H1 (cell line): ENCODE data around the gene CENPM. TPM values are rescaled to one million over a fixed set of nuclear protein-coding genes. Genes with fewer than 3 reads are reported as not detected.

Source experiments
- HDAC2 ChIP-seq, 2 experiments: fragments of 300-600 bp in 1 of 2; sonication (generic) in 1 of 2; IDR thresholded peaks; 2 replicates each; pipeline ENCODE4 v1.6.1; 2011 to 2012; ENCODE audit warnings: low read depth in 2 of 2, low read length in 2 of 2, mild to moderate bottlenecking in 2 of 2, moderate library complexity in 2 of 2, borderline replicate concordance in 1 of 2, inconsistent platforms in 1 of 2
- NANOG ChIP-seq: IDR thresholded peaks from 2 replicates; pipeline ENCODE4 v1.6.1; 2011; ENCODE audit warnings: low read length, low read depth, mild to moderate bottlenecking, inconsistent platforms; ENCODE audit not compliant: insufficient read depth, poor library complexity, severe bottlenecking
- POLR2A ChIP-seq, 2 experiments: IDR thresholded peaks; 1 replicate in 1 of 2; 2 replicates in 1 of 2; pipeline ENCODE4 v1.6.1; 2011; ENCODE audit warnings: low read depth in 2 of 2, low read length in 2 of 2, mild to moderate bottlenecking in 2 of 2; ENCODE audit errors: control extremely low read depth in 1 of 2
- POLR2AphosphoS5 ChIP-seq: IDR thresholded peaks from 2 replicates; pipeline ENCODE4 v1.6.1; 2011; ENCODE audit warnings: low read depth, low read length
- RFX5 ChIP-seq: IDR thresholded peaks from 2 replicates; pipeline ENCODE4 v1.6.1; 2011; ENCODE audit warnings: low read depth, low read length, improper control_type of control experiment, borderline replicate concordance
- RNF2 ChIP-seq: fragments of 200-900, 300-1000 bp; sonication (generic); IDR thresholded peaks from 2 replicates; pipeline ENCODE4 v1.7.1; 2016; ENCODE audit warnings: borderline replicate concordance, low read depth, mild to moderate bottlenecking, antibody characterized with exemption, low read length; ENCODE audit not compliant: poor library complexity, severe bottlenecking; ENCODE audit errors: missing control alignments
- SP1 ChIP-seq: IDR thresholded peaks from 2 replicates; pipeline ENCODE4 v1.6.1; 2011; ENCODE audit warnings: low read depth, low read length
- TBP ChIP-seq: IDR thresholded peaks from 2 replicates; pipeline ENCODE4 v1.6.1; 2011; ENCODE audit warnings: low read depth, low read length, improper control_type of control experiment
- polyA plus RNA-seq, 7 experiments: library from polyadenylated mRNA; depleted of rRNA in 3 of 7; stranded (reverse) in 5 of 7; unstranded in 2 of 7; fragments of >200 nt in 5 of 7; fragments of 200-250 nt in 2 of 7; gene quantifications; 1 replicate in 5 of 7; 2 replicates in 1 of 7; 4 replicates in 1 of 7; pipeline versions ENCODE4 v1.2.1 to v1.2.3, GENCODE V29; 2011 to 2013; ENCODE audit warnings: missing spikeins in 2 of 7, mixed read lengths in 2 of 7
- total RNA-seq: library from RNA; stranded (reverse); fragmentation: NEBNext Ultra II Directional; extraction: Animal tissue kit (Norgen Biotek cat#: 25700); gene quantifications from 2 replicates; pipeline ENCODE4 v1.2.1, GENCODE V29; 2021
- TF ChIP-seq, protein P1 (sequence below): fragments of 300-600 bp; sonication (generic); IDR thresholded peaks from 2 replicates; pipeline ENCODE4 v1.7.1; 2012; ENCODE audit warnings: low read length, moderate library complexity, mild to moderate bottlenecking, inconsistent platforms; ENCODE audit not compliant: insufficient replicate concordance

Gene CENPM
- total and polyA plus RNA-seq, 2 of the 8 experiments (the other 6 are each of a cell fraction or from before 2014, with no cell fraction given): 32.0 to 80.4 TPM

DNA sequence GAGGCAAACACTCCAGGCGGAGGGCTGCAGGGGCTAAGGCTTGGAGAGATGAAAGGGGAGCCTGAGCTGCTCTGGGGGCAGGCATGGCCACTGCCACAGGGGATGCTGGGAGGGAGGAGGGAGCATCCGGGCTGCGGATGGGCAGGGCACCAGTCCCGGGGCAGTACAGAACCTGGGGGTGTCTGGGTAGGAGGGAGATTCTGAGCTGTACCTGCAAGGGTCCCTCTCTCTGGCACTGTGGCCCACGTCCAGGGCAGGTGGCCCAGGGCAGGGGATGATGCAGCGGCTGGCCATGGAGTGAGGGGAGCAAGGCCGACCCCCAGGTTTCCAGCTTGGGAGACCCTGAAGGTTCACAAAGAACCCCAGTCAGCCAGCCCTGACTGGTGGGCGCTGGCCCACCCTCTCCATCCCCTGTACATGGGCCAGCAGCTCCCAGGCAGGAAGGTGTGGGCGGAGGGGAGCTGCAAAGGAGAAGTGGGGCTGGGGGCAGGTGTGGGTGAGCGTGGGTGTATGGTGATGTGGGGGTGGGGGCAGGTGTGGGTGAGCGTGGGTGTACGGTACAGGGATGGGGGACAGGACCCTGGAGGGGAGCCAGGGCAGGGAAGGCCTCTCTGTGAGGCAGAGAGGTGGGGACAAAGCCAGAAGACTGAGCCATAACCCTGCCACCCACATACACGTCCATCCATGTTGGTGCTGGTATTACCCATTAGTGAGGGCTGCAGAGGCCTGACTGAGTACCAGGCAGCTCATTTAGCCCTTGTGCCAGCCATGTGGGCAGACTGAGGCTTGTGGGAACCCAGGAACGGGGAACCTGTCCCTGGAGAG lies 18.1 kb downstream of the CENPM start (continued):
- TF ChIP-seq, protein P1, sequence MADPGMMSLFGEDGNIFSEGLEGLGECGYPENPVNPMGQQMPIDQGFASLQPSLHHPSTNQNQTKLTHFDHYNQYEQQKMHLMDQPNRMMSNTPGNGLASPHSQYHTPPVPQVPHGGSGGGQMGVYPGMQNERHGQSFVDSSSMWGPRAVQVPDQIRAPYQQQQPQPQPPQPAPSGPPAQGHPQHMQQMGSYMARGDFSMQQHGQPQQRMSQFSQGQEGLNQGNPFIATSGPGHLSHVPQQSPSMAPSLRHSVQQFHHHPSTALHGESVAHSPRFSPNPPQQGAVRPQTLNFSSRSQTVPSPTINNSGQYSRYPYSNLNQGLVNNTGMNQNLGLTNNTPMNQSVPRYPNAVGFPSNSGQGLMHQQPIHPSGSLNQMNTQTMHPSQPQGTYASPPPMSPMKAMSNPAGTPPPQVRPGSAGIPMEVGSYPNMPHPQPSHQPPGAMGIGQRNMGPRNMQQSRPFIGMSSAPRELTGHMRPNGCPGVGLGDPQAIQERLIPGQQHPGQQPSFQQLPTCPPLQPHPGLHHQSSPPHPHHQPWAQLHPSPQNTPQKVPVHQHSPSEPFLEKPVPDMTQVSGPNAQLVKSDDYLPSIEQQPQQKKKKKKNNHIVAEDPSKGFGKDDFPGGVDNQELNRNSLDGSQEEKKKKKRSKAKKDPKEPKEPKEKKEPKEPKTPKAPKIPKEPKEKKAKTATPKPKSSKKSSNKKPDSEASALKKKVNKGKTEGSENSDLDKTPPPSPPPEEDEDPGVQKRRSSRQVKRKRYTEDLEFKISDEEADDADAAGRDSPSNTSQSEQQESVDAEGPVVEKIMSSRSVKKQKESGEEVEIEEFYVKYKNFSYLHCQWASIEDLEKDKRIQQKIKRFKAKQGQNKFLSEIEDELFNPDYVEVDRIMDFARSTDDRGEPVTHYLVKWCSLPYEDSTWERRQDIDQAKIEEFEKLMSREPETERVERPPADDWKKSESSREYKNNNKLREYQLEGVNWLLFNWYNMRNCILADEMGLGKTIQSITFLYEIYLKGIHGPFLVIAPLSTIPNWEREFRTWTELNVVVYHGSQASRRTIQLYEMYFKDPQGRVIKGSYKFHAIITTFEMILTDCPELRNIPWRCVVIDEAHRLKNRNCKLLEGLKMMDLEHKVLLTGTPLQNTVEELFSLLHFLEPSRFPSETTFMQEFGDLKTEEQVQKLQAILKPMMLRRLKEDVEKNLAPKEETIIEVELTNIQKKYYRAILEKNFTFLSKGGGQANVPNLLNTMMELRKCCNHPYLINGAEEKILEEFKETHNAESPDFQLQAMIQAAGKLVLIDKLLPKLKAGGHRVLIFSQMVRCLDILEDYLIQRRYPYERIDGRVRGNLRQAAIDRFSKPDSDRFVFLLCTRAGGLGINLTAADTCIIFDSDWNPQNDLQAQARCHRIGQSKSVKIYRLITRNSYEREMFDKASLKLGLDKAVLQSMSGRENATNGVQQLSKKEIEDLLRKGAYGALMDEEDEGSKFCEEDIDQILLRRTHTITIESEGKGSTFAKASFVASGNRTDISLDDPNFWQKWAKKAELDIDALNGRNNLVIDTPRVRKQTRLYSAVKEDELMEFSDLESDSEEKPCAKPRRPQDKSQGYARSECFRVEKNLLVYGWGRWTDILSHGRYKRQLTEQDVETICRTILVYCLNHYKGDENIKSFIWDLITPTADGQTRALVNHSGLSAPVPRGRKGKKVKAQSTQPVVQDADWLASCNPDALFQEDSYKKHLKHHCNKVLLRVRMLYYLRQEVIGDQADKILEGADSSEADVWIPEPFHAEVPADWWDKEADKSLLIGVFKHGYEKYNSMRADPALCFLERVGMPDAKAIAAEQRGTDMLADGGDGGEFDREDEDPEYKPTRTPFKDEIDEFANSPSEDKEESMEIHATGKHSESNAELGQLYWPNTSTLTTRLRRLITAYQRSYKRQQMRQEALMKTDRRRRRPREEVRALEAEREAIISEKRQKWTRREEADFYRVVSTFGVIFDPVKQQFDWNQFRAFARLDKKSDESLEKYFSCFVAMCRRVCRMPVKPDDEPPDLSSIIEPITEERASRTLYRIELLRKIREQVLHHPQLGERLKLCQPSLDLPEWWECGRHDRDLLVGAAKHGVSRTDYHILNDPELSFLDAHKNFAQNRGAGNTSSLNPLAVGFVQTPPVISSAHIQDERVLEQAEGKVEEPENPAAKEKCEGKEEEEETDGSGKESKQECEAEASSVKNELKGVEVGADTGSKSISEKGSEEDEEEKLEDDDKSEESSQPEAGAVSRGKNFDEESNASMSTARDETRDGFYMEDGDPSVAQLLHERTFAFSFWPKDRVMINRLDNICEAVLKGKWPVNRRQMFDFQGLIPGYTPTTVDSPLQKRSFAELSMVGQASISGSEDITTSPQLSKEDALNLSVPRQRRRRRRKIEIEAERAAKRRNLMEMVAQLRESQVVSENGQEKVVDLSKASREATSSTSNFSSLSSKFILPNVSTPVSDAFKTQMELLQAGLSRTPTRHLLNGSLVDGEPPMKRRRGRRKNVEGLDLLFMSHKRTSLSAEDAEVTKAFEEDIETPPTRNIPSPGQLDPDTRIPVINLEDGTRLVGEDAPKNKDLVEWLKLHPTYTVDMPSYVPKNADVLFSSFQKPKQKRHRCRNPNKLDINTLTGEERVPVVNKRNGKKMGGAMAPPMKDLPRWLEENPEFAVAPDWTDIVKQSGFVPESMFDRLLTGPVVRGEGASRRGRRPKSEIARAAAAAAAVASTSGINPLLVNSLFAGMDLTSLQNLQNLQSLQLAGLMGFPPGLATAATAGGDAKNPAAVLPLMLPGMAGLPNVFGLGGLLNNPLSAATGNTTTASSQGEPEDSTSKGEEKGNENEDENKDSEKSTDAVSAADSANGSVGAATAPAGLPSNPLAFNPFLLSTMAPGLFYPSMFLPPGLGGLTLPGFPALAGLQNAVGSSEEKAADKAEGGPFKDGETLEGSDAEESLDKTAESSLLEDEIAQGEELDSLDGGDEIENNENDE: no peak
- TF ChIP-seq POLR2AphosphoS5 (peak; percentile 0; the same call in 1 of the 2 replicates), NANOG (no peak), RFX5 (no peak), HDAC2 (IDR thresholded peaks at IDR 0.05; ENCODE audit: borderline replicate concordance in 1 of 2, low read depth in 2 of 2, low read length in 2 of 2) (no peak), POLR2A (IDR thresholded peaks at IDR 0.05; ENCODE audit: control extremely low read depth in 1 of 2, low read depth in 2 of 2, low read length in 2 of 2) (peak in 1 of 2 experiments; percentile 35; a peak in 1 of 3 replicates), TBP (no peak), RNF2 (no peak), SP1 (no peak)
